SU-DHL-6 (cell line): Measurements from ENCODE around the gene DBF4B.

Source experiments
- EZH2phosphoT487 ChIP-seq: fragments of 200-600 bp; sonication (generic), shearing (Covaris generic); conservative IDR thresholded peaks from 2 replicates; pipeline ENCODE4 v1.6.1; 2018; ENCODE audit warnings: mild to moderate bottlenecking, antibody characterized with exemption, low read length, moderate library complexity, mixed read lengths
- TF ChIP-seq, protein P1 (sequence below): fragments of 200-600 bp; sonication (generic); IDR thresholded peaks from one replicate; pipeline ENCODE4 v1.5.1; 2017; ENCODE audit warnings: antibody characterized with exemption, mild to moderate bottlenecking, low read length, moderate library complexity; ENCODE audit not compliant: insufficient read depth, poor library complexity, severe bottlenecking

DNA sequence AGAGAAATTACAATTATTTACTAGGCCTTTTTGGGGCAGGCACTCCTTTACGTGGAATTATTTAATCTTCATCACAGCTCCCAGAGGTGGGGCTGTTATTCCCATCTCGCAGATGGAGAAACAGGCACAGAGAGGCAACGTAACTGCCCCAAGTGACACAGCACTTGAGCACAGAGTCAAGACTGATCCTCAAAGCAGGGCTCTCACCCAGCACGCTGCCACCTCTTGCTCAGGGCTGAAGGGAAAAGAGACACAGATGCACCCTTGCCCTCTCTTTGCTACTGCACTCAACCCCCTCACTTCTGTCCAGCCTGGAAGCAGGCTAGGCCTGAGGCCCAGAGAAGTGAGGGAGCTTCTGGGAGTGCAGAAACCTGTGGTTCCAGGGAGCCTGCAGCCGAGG lies 54.7 kb downstream of the DBF4B start:
- TF ChIP-seq, protein P1, sequence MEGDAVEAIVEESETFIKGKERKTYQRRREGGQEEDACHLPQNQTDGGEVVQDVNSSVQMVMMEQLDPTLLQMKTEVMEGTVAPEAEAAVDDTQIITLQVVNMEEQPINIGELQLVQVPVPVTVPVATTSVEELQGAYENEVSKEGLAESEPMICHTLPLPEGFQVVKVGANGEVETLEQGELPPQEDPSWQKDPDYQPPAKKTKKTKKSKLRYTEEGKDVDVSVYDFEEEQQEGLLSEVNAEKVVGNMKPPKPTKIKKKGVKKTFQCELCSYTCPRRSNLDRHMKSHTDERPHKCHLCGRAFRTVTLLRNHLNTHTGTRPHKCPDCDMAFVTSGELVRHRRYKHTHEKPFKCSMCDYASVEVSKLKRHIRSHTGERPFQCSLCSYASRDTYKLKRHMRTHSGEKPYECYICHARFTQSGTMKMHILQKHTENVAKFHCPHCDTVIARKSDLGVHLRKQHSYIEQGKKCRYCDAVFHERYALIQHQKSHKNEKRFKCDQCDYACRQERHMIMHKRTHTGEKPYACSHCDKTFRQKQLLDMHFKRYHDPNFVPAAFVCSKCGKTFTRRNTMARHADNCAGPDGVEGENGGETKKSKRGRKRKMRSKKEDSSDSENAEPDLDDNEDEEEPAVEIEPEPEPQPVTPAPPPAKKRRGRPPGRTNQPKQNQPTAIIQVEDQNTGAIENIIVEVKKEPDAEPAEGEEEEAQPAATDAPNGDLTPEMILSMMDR: no peak
- TF ChIP-seq EZH2phosphoT487: no peak
